ENCODE measurements around the gene DESI2.
"Not testable (repeated sequence)": the region's sequence is repeated elsewhere in the genome, so short reads cannot be mapped to it uniquely, and the experiment has no call there.

Gene DESI2

DNA sequence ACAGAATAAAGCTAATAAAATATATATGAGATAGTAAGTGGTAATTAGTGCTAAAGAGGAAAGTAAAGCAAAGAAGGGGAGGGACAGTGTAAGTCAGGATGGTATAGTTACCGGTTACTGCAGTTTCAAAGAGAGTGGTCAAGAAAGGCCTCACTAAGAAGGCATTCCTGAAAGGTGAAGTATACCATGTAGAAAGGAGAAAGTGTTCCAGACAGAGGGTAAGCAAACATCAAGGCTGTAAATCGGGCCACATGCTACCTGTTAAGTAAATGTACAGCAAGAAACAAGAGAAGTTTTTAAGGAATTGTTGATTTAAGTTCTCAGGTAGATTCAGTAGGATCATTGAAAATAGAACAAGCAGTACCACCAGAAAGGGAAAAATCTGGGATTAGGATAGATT is 9.7 kb downstream of the DESI2 start:
- peak overlapping the region; percentile 32 for H3K4me3 ChIP-seq (ENCODE audit: low read depth, low read length)
- no peak for DNase-seq (ENCODE audit: low read depth)
- TF ChIP-seq, protein P1, sequence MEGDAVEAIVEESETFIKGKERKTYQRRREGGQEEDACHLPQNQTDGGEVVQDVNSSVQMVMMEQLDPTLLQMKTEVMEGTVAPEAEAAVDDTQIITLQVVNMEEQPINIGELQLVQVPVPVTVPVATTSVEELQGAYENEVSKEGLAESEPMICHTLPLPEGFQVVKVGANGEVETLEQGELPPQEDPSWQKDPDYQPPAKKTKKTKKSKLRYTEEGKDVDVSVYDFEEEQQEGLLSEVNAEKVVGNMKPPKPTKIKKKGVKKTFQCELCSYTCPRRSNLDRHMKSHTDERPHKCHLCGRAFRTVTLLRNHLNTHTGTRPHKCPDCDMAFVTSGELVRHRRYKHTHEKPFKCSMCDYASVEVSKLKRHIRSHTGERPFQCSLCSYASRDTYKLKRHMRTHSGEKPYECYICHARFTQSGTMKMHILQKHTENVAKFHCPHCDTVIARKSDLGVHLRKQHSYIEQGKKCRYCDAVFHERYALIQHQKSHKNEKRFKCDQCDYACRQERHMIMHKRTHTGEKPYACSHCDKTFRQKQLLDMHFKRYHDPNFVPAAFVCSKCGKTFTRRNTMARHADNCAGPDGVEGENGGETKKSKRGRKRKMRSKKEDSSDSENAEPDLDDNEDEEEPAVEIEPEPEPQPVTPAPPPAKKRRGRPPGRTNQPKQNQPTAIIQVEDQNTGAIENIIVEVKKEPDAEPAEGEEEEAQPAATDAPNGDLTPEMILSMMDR (IDR thresholded peaks at IDR 0.05; ENCODE audit: insufficient read depth, low read depth, low read length, missing control alignments) = no peak

DNA sequence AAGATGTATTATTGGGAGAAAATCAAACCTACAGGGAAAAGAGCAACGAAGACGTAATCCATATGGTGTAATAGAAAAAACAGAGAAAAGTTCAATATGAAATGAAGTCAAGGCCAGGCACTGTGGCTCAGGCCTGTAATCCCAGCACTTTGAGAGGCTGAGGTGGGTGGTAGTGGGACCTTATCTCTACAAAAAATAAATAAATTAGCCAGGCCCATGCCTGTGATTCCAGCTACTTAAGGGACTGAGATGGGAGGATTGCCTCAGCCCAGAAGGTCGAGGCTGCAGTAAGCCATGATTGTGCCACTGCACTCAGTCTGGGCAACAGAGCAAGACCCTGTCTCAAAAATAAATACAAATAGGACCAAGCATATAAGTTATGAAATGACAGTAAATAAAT is 11.4 kb downstream of the DESI2 start:
- TF ChIP-seq, protein P1 (IDR thresholded peaks at IDR 0.05; ENCODE audit: insufficient read depth, low read depth, low read length, missing control alignments) = no peak
- H3K4me3 ChIP-seq (ENCODE audit: low read depth, low read length) = no peak overlapping the region
- no peak for DNase-seq (ENCODE audit: low read depth)

DNA sequence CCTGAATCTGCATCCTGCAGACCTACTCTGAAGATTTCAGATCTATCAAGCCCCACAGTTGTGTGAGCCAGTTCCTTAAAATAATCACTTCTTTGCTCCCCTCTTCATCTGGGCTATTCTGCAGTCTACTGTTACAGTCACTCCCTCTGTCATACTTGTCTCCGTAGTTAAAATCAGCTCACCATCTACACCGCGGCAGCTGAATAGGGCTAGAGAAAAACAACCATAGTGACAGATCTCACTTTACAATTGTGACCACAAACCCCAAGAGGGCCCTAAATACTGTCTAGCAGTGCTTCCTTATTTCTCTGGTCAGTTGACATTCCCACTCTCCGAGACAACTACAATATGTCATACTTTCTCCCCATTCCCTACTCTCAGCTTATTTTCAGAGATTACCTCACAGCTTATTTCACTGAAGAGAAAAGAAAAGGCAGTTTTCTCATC is 12.9 kb downstream of the DESI2 start:
- TF ChIP-seq, protein P1 (IDR thresholded peaks at IDR 0.05; ENCODE audit: insufficient read depth, low read depth, low read length, missing control alignments) = no peak
- no peak overlapping the region for H3K4me3 ChIP-seq (ENCODE audit: low read depth, low read length)
- no peak for DNase-seq (ENCODE audit: low read depth)

DNA sequence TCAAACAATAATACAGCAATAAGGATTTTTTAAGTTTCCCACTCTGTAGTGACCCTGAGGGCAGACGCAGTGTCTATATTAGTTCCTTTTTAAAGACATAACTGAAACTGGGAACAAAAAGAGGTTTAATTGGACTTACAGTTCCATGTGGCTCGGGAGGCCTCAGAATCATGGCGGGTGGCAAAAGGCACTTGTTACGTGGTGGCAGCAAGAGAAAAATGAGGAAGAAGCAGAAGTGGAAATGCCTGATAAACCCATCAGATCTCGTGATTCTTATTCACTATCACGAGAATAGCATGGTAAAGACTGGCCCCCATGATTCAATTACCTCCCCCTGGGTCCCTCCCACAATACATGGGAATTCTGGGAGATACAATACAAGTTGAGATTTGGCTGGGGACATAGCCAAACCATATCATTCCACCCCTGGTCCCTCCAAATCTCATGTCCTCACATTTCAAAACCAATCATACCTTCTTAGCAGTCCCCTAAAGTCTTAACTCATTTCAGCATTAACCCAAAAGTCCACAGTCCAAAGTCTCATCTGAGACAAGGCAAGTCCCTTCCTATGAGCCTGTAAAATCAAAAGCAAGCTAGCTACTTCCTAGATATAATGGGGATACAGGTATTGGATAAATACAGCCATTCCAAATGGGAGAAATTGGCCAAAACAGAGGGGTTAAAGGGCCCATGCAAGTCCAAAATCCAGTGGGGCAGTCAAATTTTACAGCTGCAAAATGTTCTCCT is 13.9 kb downstream of the DESI2 start:
- H3K4me3 ChIP-seq (ENCODE audit: low read depth, low read length); DNase-seq (ENCODE audit: low read depth): not testable (repeated sequence)

DNA sequence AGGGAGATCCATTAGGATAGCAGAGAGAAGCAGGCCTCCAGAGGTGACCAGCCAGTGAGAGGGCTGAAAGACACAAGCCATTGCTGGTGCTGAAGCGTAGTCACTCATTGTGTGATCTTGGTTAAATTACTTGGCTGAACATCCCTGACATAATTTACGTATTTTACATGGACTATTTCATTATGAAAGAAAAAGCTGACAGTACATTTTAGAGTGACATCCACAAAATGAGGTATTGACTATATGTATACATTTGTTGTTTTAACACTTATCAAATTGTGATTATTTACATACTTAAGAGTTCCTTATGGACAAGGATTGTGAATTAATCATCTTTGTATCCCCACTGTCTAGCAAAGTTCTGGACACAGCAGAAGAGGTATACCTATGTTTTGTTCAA is 14.9 kb downstream of the DESI2 start:
- no peak for DNase-seq (ENCODE audit: low read depth)
- no peak overlapping the region for H3K4me3 ChIP-seq (ENCODE audit: low read depth, low read length)
- TF ChIP-seq, protein P1 (IDR thresholded peaks at IDR 0.05; ENCODE audit: insufficient read depth, low read depth, low read length, missing control alignments) = no peak

DNA sequence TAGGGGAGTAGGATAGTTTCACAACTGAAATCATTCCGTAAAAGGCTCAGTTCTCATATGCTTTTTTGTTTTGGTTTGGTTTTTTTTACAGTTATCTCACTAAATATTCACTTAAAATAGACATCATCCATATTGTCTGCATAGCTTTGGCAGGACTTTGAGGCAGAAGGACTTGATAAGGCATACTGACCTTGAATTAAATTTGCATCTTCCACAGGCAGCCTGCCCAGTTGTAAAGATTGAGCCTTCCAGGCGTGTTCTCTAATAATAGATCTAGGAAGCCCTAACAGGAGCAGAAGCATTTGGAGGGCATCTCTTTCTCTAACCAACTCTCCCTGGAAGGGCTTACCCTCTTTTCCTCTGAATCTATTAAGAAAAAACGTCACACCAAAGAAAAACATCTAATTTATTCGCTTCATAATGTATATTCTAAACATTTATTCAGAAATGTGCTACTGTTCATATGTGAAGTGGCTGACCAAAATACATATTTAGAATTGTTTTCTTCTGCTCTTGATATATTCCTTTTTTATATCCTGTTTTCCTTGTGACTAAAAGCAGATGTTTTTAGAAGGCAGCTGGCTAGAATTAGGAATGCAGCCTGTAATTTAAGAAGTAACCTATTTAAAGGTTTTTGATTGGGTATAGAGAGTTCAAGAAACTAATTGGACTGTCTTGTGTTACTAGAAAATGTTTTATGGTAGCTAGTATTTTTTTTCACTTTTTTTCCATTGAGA is 20.2 kb downstream of the DESI2 start:
- TF ChIP-seq, protein P1 (IDR thresholded peaks at IDR 0.05; ENCODE audit: insufficient read depth, low read depth, low read length, missing control alignments) = no peak
- no peak overlapping the region for H3K4me3 ChIP-seq (ENCODE audit: low read depth, low read length)
- no peak for DNase-seq (ENCODE audit: low read depth)

DNA sequence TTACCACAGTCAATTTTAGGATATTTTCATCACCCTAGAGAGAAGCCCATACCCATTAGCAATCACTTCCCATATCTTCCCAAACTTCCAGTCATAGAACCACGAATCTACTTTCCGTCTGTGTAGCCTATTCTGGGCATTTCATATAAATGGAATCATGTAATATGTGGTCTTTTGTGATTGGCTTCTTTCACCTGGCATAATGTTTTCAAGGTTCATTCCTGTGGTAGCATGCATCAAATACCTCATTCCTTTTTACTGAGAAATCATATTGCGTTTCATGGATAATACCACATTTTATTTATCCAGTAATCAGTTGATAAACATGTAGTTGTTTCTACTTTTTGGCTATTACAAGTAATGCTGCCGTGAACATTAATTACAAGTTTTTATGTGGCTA is 21.5 kb downstream of the DESI2 start:
- no peak for DNase-seq (ENCODE audit: low read depth)
- no peak overlapping the region for H3K4me3 ChIP-seq (ENCODE audit: low read depth, low read length)
- TF ChIP-seq, protein P1 (IDR thresholded peaks at IDR 0.05; ENCODE audit: insufficient read depth, low read depth, low read length, missing control alignments) = no peak

Measured in GM12865 (cell line).